ENCODE measurements around the gene MYBPHL. TPM values are rescaled to one million over a fixed set of nuclear protein-coding genes. Genes with fewer than 3 reads are reported as not detected.

The MYBPHL gene
- total and polyA plus RNA-seq, 2 donors (not counting 1 experiment from before 2014, with no cell fraction given): not detected

GRCh38 chr1:109275706-109276345, 31.0 kb downstream of the MYBPHL start:
- Histone ChIP-seq H3K79me2 (ENCODE audit: control insufficient read depth, insufficient read depth, low read length) (peaks cover 1% of the 10 kb centered on the region), H2AFZ (ENCODE audit: low read length) (no peak overlapping the region), H4K20me1 (ENCODE audit: control insufficient read depth, extremely low read depth, insufficient read depth, low read length) (no peaks in the 10 kb centered on the region), H3K4me1 (ENCODE audit: control insufficient read depth, extremely low read depth, insufficient read depth, low read length) (peaks cover 8% of the 10 kb centered on the region), H3K27ac (ENCODE audit: insufficient read depth, low read length) (no peak overlapping the region), H3K9me3 (ENCODE audit: control insufficient read depth, insufficient read depth, low read depth, low read length) (no peaks in the 10 kb centered on the region), H3K4me2 (ENCODE audit: extremely low read depth, insufficient read depth, low read length) (no peak overlapping the region), H3K9ac (ENCODE audit: insufficient read depth, low read length) (no peak overlapping the region), H3K27me3 (ENCODE audit: control insufficient read depth, insufficient read depth, low read length) (no peaks in the 10 kb centered on the region), H3K36me3 (ENCODE audit: control insufficient read depth, insufficient read depth, low read length) (no peaks in the 10 kb centered on the region), H3K4me3 (replicated peaks in 1 of 4; ENCODE audit: control extremely low read depth in 1 of 4, insufficient read depth in 1 of 4, low read depth in 3 of 4, low read length in 4 of 4) (no peak overlapping the region)
- peak in 1 of 2 donors; percentile 85 for DNase-seq (ENCODE audit: low read depth in 2 of 2)
- TF ChIP-seq EZH2 (IDR thresholded peaks at IDR 0.05; ENCODE audit: low read length, missing control alignments) (no peak), CTCF (conservative IDR thresholded peaks at IDR 0.05 in 1 of 2, IDR thresholded peaks at IDR 0.05 in 1 of 2; ENCODE audit: low read depth in 1 of 2, low read length in 2 of 2) (no peak)

GRCh38 chr1:109274533-109275476, 32.0 kb downstream of the MYBPHL start:
- Histone ChIP-seq H3K79me2 (ENCODE audit: control insufficient read depth, insufficient read depth, low read length) (peaks cover 1% of the 10 kb centered on the region), H2AFZ (ENCODE audit: low read length) (no peak overlapping the region), H3K27ac (ENCODE audit: insufficient read depth, low read length) (no peak overlapping the region), H3K27me3 (ENCODE audit: control insufficient read depth, insufficient read depth, low read length) (no peaks in the 10 kb centered on the region), H3K4me3 (replicated peaks in 1 of 4; ENCODE audit: control extremely low read depth in 1 of 4, insufficient read depth in 1 of 4, low read depth in 3 of 4, low read length in 4 of 4) (no peak overlapping the region), H3K9ac (ENCODE audit: insufficient read depth, low read length) (no peak overlapping the region), H3K4me2 (ENCODE audit: extremely low read depth, insufficient read depth, low read length) (no peak overlapping the region), H3K4me1 (ENCODE audit: control insufficient read depth, extremely low read depth, insufficient read depth, low read length) (peaks cover 8% of the 10 kb centered on the region), H3K9me3 (ENCODE audit: control insufficient read depth, insufficient read depth, low read depth, low read length) (no peaks in the 10 kb centered on the region), H4K20me1 (ENCODE audit: control insufficient read depth, extremely low read depth, insufficient read depth, low read length) (no peaks in the 10 kb centered on the region), H3K36me3 (ENCODE audit: control insufficient read depth, insufficient read depth, low read length) (no peaks in the 10 kb centered on the region)
- DNase-seq (ENCODE audit: low read depth in 2 of 2): peak; percentile 69 to 79
- TF ChIP-seq EZH2 (IDR thresholded peaks at IDR 0.05; ENCODE audit: low read length, missing control alignments) (no peak), CTCF (conservative IDR thresholded peaks at IDR 0.05 in 1 of 2, IDR thresholded peaks at IDR 0.05 in 1 of 2; ENCODE audit: low read depth in 1 of 2, low read length in 2 of 2) (no peak)

GRCh38 chr1:109273570-109274288, 33.1 kb downstream of the MYBPHL start:
- DNase-seq (ENCODE audit: low read depth in 2 of 2): no peak

More at GRCh38 chr1:109273570-109274288, 33.1 kb downstream of the MYBPHL start:
- Histone ChIP-seq H3K4me2 (ENCODE audit: extremely low read depth, insufficient read depth, low read length) (no peak overlapping the region), H3K27me3 (ENCODE audit: control insufficient read depth, insufficient read depth, low read length) (no peaks in the 10 kb centered on the region), H3K4me3 (replicated peaks in 1 of 4; ENCODE audit: control extremely low read depth in 1 of 4, insufficient read depth in 1 of 4, low read depth in 3 of 4, low read length in 4 of 4) (no peak overlapping the region), H3K79me2 (ENCODE audit: control insufficient read depth, insufficient read depth, low read length) (no peaks in the 10 kb centered on the region), H3K4me1 (ENCODE audit: control insufficient read depth, extremely low read depth, insufficient read depth, low read length) (peaks cover 8% of the 10 kb centered on the region), H2AFZ (ENCODE audit: low read length) (no peak overlapping the region), H4K20me1 (ENCODE audit: control insufficient read depth, extremely low read depth, insufficient read depth, low read length) (no peaks in the 10 kb centered on the region), H3K27ac (ENCODE audit: insufficient read depth, low read length) (no peak overlapping the region), H3K9ac (ENCODE audit: insufficient read depth, low read length) (no peak overlapping the region), H3K36me3 (ENCODE audit: control insufficient read depth, insufficient read depth, low read length) (no peaks in the 10 kb centered on the region), H3K9me3 (ENCODE audit: control insufficient read depth, insufficient read depth, low read depth, low read length) (no peaks in the 10 kb centered on the region)
- TF ChIP-seq EZH2 (IDR thresholded peaks at IDR 0.05; ENCODE audit: low read length, missing control alignments) (no peak), CTCF (conservative IDR thresholded peaks at IDR 0.05 in 1 of 2, IDR thresholded peaks at IDR 0.05 in 1 of 2; ENCODE audit: low read depth in 1 of 2, low read length in 2 of 2) (no peak)
